Stomach (tissue), 4 donors: Measurements from ENCODE around the gene DCAF11.

Experiments used
- EP300 ChIP-seq: sonication (generic); formaldehyde crosslinking; IDR thresholded peaks from one replicate; pipeline ENCODE4 v1.6.1; 2017; ENCODE audit warnings: antibody characterized with exemption
- POLR2A ChIP-seq, 4 donors: fragments of 450-650 bp; IDR thresholded peaks; one replicate each; pipeline ENCODE4 v1.6.1; 2016; ENCODE audit warnings: antibody characterized with exemption in 4 of 4, control low read depth in 2 of 4, mild to moderate bottlenecking in 1 of 4, moderate library complexity in 1 of 4
- POLR2AphosphoS5 ChIP-seq, 3 donors: sonication (generic); formaldehyde crosslinking; IDR thresholded peaks; one replicate each; pipeline ENCODE4 v1.6.1; 2016; ENCODE audit warnings: antibody characterized with exemption in 3 of 3
- TF ChIP-seq, protein P1 (sequence below), 7 experiments: fragments of 450-650 bp in 4 of 7; fragments of 200-600 bp in 3 of 7; sonication (generic) in 3 of 7; IDR thresholded peaks; one replicate each; pipeline ENCODE4 v1.5.1; 2016 to 2019; ENCODE audit warnings: antibody characterized with exemption in 7 of 7, control low read depth in 2 of 7, mild to moderate bottlenecking in 1 of 7

DNA sequence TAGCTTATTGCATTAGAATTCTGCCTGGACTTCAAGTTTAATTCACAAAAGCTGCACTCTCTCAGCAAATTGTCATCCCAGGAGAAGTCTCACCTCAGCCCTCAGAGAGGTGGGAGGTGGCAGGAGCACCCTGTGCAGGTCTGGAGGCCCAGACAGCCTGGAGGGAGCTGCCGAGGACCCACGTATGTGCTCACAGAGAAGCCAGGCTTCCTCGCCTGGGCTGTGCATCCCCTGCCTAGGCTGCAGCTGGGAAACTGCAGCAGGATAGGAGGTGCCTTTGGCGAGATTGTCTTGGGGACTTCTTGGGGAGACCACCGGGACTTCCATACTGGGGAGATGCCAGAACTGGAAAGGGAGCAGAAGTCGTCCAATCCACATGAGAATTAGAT lies 34.4 kb upstream of the DCAF11 start:
- TF ChIP-seq, protein P1, sequence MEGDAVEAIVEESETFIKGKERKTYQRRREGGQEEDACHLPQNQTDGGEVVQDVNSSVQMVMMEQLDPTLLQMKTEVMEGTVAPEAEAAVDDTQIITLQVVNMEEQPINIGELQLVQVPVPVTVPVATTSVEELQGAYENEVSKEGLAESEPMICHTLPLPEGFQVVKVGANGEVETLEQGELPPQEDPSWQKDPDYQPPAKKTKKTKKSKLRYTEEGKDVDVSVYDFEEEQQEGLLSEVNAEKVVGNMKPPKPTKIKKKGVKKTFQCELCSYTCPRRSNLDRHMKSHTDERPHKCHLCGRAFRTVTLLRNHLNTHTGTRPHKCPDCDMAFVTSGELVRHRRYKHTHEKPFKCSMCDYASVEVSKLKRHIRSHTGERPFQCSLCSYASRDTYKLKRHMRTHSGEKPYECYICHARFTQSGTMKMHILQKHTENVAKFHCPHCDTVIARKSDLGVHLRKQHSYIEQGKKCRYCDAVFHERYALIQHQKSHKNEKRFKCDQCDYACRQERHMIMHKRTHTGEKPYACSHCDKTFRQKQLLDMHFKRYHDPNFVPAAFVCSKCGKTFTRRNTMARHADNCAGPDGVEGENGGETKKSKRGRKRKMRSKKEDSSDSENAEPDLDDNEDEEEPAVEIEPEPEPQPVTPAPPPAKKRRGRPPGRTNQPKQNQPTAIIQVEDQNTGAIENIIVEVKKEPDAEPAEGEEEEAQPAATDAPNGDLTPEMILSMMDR (IDR thresholded peaks at IDR 0.05), result no peak
- TF ChIP-seq EP300 (no peak), POLR2AphosphoS5 (IDR thresholded peaks at IDR 0.05) (no peak), POLR2A (IDR thresholded peaks at IDR 0.05) (no peak)
